SK-N-SH (cell line): Measurements from ENCODE around the gene HOXB7. TPM values are rescaled to one million over a fixed set of nuclear protein-coding genes. Genes with fewer than 3 reads are reported as not detected.

ENCODE experiments used
- CTCF ChIA-PET: fragments of 300-600, 350-600 bp; formaldehyde crosslinking; extraction: SDS; loops from one replicate; lab custom pipeline; 2021; lab: Yijun Ruan, JAX
- POLR2A ChIA-PET: fragments of 350-600 bp; sonication (Branson Sonifier 250); formaldehyde crosslinking; extraction: SDS; loops from one replicate; lab custom pipeline; 2020; ENCODE audit warnings: antibody characterized with exemption, inconsistent platforms; lab: Yijun Ruan, JAX
- DNase-seq: peaks from one replicate; pipeline ENCODE4 v3.0.0; 2012
- H2AFZ ChIP-seq: fragments of 200-600 bp; sonication (generic); 2 replicates; pipeline ENCODE4 v1.8.1; 2016; ENCODE audit warnings: antibody characterized with exemption, mild to moderate bottlenecking, low read depth
- H3F3A ChIP-seq: fragments of 200-600 bp; sonication (generic); replicated peaks from 2 replicates; pipeline ENCODE3; 2016; ENCODE audit warnings: antibody characterized with exemption, mild to moderate bottlenecking; ENCODE audit not compliant: insufficient read depth
- H3K27ac ChIP-seq, 2 experiments: fragments of 200-500 bp in 1 of 2; fragments of 200-600 bp in 1 of 2; sonication (Bioruptor generic) in 1 of 2; sonication (generic), shearing (Covaris generic) in 1 of 2; 2 replicates each; pipeline versions ENCODE4 v1.5.1 to v1.6.1; 2014 to 2016; ENCODE audit warnings: low read depth in 2 of 2, inconsistent platforms in 1 of 2, low read length in 1 of 2, mild to moderate bottlenecking in 1 of 2, mixed read lengths in 1 of 2
- H3K27me3 ChIP-seq: fragments of 200-600 bp; sonication (generic), shearing (Covaris generic); 2 replicates; pipeline ENCODE4 v1.6.1; 2016; ENCODE audit warnings: mixed run types; ENCODE audit not compliant: insufficient read depth
- H3K36me3 ChIP-seq, 2 experiments: fragments of 200-500 bp in 1 of 2; fragments of 200-600 bp in 1 of 2; sonication (Bioruptor generic) in 1 of 2; sonication (generic) in 1 of 2; replicated peaks in 1 of 2; 2 replicates each; pipeline versions ENCODE3 to v1.5.1; 2014 to 2016; ENCODE audit warnings: low read length in 1 of 2, mild to moderate bottlenecking in 1 of 2; ENCODE audit not compliant: insufficient read depth in 2 of 2, control insufficient read depth in 1 of 2
- H3K4me1 ChIP-seq, 2 experiments: fragments of 200-500 bp in 1 of 2; fragments of 200-600 bp in 1 of 2; sonication (Bioruptor generic) in 1 of 2; sonication (generic), shearing (Covaris generic) in 1 of 2; 2 replicates each; pipeline versions ENCODE4 v1.5.1 to v1.6.1; 2014 to 2016; ENCODE audit warnings: low read depth in 1 of 2, low read length in 1 of 2, mixed run types in 1 of 2; ENCODE audit not compliant: insufficient read depth in 2 of 2, control insufficient read depth in 1 of 2
- H3K4me2 ChIP-seq: fragments of 200-600 bp; sonication (generic), shearing (Covaris generic); 2 replicates; pipeline ENCODE4 v1.6.1; 2017; ENCODE audit warnings: mixed run types
- H3K4me3 ChIP-seq, 2 experiments: fragments of 200-500 bp in 1 of 2; fragments of 200-600 bp in 1 of 2; sonication (Bioruptor generic) in 1 of 2; sonication (generic), shearing (Covaris generic) in 1 of 2; 2 replicates each; pipeline versions ENCODE4 v1.5.1 to v1.8.1; 2014 to 2016; ENCODE audit warnings: low read depth in 2 of 2, inconsistent platforms in 1 of 2, low read length in 1 of 2, mild to moderate bottlenecking in 1 of 2, mixed read lengths in 1 of 2, moderate library complexity in 1 of 2
- H3K79me2 ChIP-seq: fragments of 200-600 bp; sonication (generic); 2 replicates; pipeline ENCODE4 v1.8.1; 2017; ENCODE audit warnings: mild to moderate bottlenecking; ENCODE audit not compliant: insufficient read depth
- H3K9ac ChIP-seq: fragments of 200-600 bp; sonication (generic); 2 replicates; pipeline ENCODE4 v1.6.1; 2017; ENCODE audit warnings: mixed run types
- H3K9me2 ChIP-seq: fragments of 200-600 bp; sonication (generic); 2 replicates; pipeline ENCODE4 v1.6.1; 2017; ENCODE audit warnings: mixed run types
- H3K9me3 ChIP-seq: fragments of 200-600 bp; sonication (generic); 2 replicates; pipeline ENCODE4 v1.6.1; 2017; ENCODE audit warnings: mixed run types, mild to moderate bottlenecking, moderate library complexity
- H4K20me1 ChIP-seq: fragments of 200-600 bp; sonication (generic); 2 replicates; pipeline ENCODE4 v1.6.1; 2017; ENCODE audit warnings: mild to moderate bottlenecking, mixed run types; ENCODE audit not compliant: insufficient read depth
- CHD2 ChIP-seq: fragments of 150-350 bp; IDR thresholded peaks from 2 replicates; pipeline ENCODE4 v1.6.1; 2018; ENCODE audit warnings: low read length; ENCODE audit not compliant: partially characterized antibody
- EP300 ChIP-seq, 2 experiments: IDR thresholded peaks; 2 replicates each; pipeline versions ENCODE4 v1.4.0 to v1.6.1; 2012; ENCODE audit warnings: borderline replicate concordance in 1 of 2, low read depth in 1 of 2, low read length in 1 of 2
- EZH2phosphoT487 ChIP-seq: fragments of 200-600 bp; sonication (generic); IDR thresholded peaks from 2 replicates; pipeline ENCODE4 v1.6.1; 2017; ENCODE audit warnings: low read depth, mixed run types, mild to moderate bottlenecking, antibody characterized with exemption, moderate library complexity, borderline replicate concordance
- FOSL2 ChIP-seq: IDR thresholded peaks from 2 replicates; pipeline ENCODE4 v1.4.0; 2012; ENCODE audit warnings: low read depth, mild to moderate bottlenecking, moderate library complexity, borderline replicate concordance
- GABPA ChIP-seq: IDR thresholded peaks from 2 replicates; pipeline ENCODE4 v1.4.0; 2012; ENCODE audit warnings: low read depth, mild to moderate bottlenecking
- GATA2 ChIP-seq: sonication (generic); formaldehyde crosslinking; IDR thresholded peaks from 2 replicates; pipeline ENCODE4 v1.5.0; 2020; ENCODE audit warnings: mild to moderate bottlenecking, missing genetic modification reagents
- MEF2A ChIP-seq: IDR thresholded peaks from 2 replicates; pipeline ENCODE4 v1.4.0; 2012; ENCODE audit warnings: low read depth, borderline replicate concordance
- MXI1 ChIP-seq: IDR thresholded peaks from 2 replicates; pipeline ENCODE4 v1.6.1; 2012; ENCODE audit warnings: mild to moderate bottlenecking, low read depth, low read length, improper control_type of control experiment
- POLR2AphosphoS5 ChIP-seq: IDR thresholded peaks from 2 replicates; pipeline ENCODE4 v1.6.1; 2012; ENCODE audit warnings: low read depth, low read length
- RAD21 ChIP-seq: IDR thresholded peaks from 2 replicates; pipeline ENCODE4 v1.6.1; 2012; ENCODE audit warnings: mild to moderate bottlenecking, low read length
- REST ChIP-seq: IDR thresholded peaks from 2 replicates; pipeline ENCODE4 v1.6.1; 2012; ENCODE audit warnings: mild to moderate bottlenecking, low read depth, low read length, moderate library complexity
- RFX5 ChIP-seq: IDR thresholded peaks from 2 replicates; pipeline ENCODE4 v1.6.1; 2012; ENCODE audit warnings: mild to moderate bottlenecking, improper control_type of control experiment, low read length
- RXRA ChIP-seq: IDR thresholded peaks from 2 replicates; pipeline ENCODE4 v1.4.0; 2012; ENCODE audit warnings: low read depth, mild to moderate bottlenecking, borderline replicate concordance
- TEAD4 ChIP-seq: IDR thresholded peaks from 2 replicates; pipeline ENCODE4 v1.4.0; 2012; ENCODE audit warnings: mild to moderate bottlenecking, borderline replicate concordance; ENCODE audit not compliant: insufficient read depth
- USF1 ChIP-seq: IDR thresholded peaks from 2 replicates; pipeline ENCODE4 v1.4.0; 2012; ENCODE audit warnings: low read depth, borderline replicate concordance
- YY1 ChIP-seq: IDR thresholded peaks from 2 replicates; pipeline ENCODE4 v1.4.0; 2012; ENCODE audit warnings: low read depth, mild to moderate bottlenecking
- WGBS: methylation state at CpG from one replicate; pipeline ENCODE4 v1.1.6; 2017; ENCODE audit warnings: low lambda C conversion rate; 5-methylcytosine and 5-hydroxymethylcytosine counted together
- polyA plus RNA-seq, 3 experiments: library from polyadenylated mRNA; depleted of rRNA; stranded (reverse); fragments of >200 nt; gene quantifications; 2 replicates each; pipeline ENCODE4 v1.2.3, GENCODE V29; 2012
- TF ChIP-seq, protein P1 (sequence below): IDR thresholded peaks from 2 replicates; pipeline ENCODE4 v1.4.0; 2012; ENCODE audit warnings: low read depth
- TF ChIP-seq, protein P2 (sequence below): IDR thresholded peaks from 2 replicates; pipeline ENCODE4; 2012

Gene HOXB7
- polyA plus RNA-seq, 1 of the 3 experiments (the other 2 are of a cell fraction): not detected

GRCh38 chr17:48571826-48572417 is 38.9 kb downstream of the HOXB7 start:
- POLR2A ChIA-PET: no interaction called here
- no peaks in the 10 kb centered on the region for H3F3A ChIP-seq
- no peaks in the 10 kb centered on the region for H3K79me2 ChIP-seq
- no peak overlapping the region for H3K27ac ChIP-seq
- H4K20me1 ChIP-seq: 0 out of 2 replicates have a peak, but pooled peaks cover 6% of the 10 kb centered on the region
- H3K4me2 ChIP-seq: no peak overlapping the region
- no peaks in the 10 kb centered on the region for H3K9me3 ChIP-seq
- H3K9ac ChIP-seq: no peak overlapping the region
- H3K4me1 ChIP-seq: no peaks in the 10 kb centered on the region; a peak in 1 of 4 replicates
- H2AFZ ChIP-seq: no peak overlapping the region
- no peak for DNase-seq
- H3K36me3 ChIP-seq: no peaks in the 10 kb centered on the region
- WGBS: 26% methylated on average over 1 of the region's 1 CpG
- no peak overlapping the region for H3K4me3 ChIP-seq
- no peaks in the 10 kb centered on the region for H3K9me2 ChIP-seq
- CTCF ChIA-PET: no interaction called here
- no peak for TF ChIP-seq GABPA
- no peak for TF ChIP-seq USF1
- TF ChIP-seq TEAD4: no peak
- TF ChIP-seq RFX5: no peak
- no peak for TF ChIP-seq REST
- TF ChIP-seq MXI1: no peak
- TF ChIP-seq EP300 (IDR thresholded peaks at IDR 0.05; ENCODE audit: borderline replicate concordance in 1 of 2, low read depth in 1 of 2, low read length in 1 of 2): no peak
- TF ChIP-seq, protein P1, sequence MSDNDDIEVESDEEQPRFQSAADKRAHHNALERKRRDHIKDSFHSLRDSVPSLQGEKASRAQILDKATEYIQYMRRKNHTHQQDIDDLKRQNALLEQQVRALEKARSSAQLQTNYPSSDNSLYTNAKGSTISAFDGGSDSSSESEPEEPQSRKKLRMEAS: no peak
- TF ChIP-seq MEF2A: no peak
- TF ChIP-seq EZH2phosphoT487: no peak
- TF ChIP-seq CHD2: no peak
- no peak for TF ChIP-seq GATA2
- TF ChIP-seq, protein P2, sequence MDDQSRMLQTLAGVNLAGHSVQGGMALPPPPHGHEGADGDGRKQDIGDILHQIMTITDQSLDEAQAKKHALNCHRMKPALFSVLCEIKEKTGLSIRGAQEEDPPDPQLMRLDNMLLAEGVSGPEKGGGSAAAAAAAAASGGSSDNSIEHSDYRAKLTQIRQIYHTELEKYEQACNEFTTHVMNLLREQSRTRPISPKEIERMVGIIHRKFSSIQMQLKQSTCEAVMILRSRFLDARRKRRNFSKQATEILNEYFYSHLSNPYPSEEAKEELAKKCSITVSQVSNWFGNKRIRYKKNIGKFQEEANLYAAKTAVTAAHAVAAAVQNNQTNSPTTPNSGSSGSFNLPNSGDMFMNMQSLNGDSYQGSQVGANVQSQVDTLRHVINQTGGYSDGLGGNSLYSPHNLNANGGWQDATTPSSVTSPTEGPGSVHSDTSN: no peak
- TF ChIP-seq YY1: no peak
- no peak for TF ChIP-seq RXRA
- TF ChIP-seq FOSL2: no peak
- no peak for TF ChIP-seq RAD21
- TF ChIP-seq POLR2AphosphoS5: no peak
- TF ChIP-seq, all 33 proteins: peak for 0
- peaks cover 100% of the 10 kb centered on the region for H3K27me3 ChIP-seq
